HUES64 (cell line): ENCODE data around the gene LRRC49.

ENCODE experiments used
- H3K27ac ChIP-seq: 2 replicates; pipeline ENCODE4 v1.7.0; 2013; ENCODE audit warnings: low read depth, low read length, inconsistent platforms
- H3K27me3 ChIP-seq: 2 replicates; pipeline ENCODE4 v1.6.1; 2013; ENCODE audit warnings: mild to moderate bottlenecking, low read length; ENCODE audit not compliant: insufficient read depth
- H3K36me3 ChIP-seq: 2 replicates; pipeline ENCODE4 v1.6.1; 2013; ENCODE audit warnings: mild to moderate bottlenecking, low read length; ENCODE audit not compliant: insufficient read depth
- H3K4me1 ChIP-seq: 2 replicates; pipeline ENCODE4 v1.6.1; 2013; ENCODE audit warnings: mild to moderate bottlenecking, low read length, moderate library complexity; ENCODE audit not compliant: insufficient read depth
- H3K4me3 ChIP-seq: 2 replicates; pipeline ENCODE4 v1.5.1; 2013; ENCODE audit warnings: mild to moderate bottlenecking, low read length, moderate library complexity
- H3K9ac ChIP-seq: 2 replicates; pipeline ENCODE4 v1.6.1; 2013; ENCODE audit warnings: mild to moderate bottlenecking, low read depth, low read length
- H3K9me3 ChIP-seq: 2 replicates; pipeline ENCODE4 v1.6.1; 2013; ENCODE audit warnings: low read depth, low read length; ENCODE audit not compliant: insufficient read depth
- WGBS: fragments of 150-250, 120-280 bp; methylation state at CpG from one replicate; pipeline ENCODE4 v1.1.7; 2013; ENCODE audit warnings: missing lambda C conversion rate; 5-methylcytosine and 5-hydroxymethylcytosine counted together

Gene LRRC49

GRCh38 chr15:71080166-71080565, 187.5 kb downstream of the LRRC49 start:
- 95% methylated on average over 7 of the region's 7 CpGs for WGBS
- H3K36me3 ChIP-seq = no peaks in the 10 kb centered on the region
- H3K9me3 ChIP-seq = 0 out of 2 replicates have a peak, but pooled peaks cover 4% of the 10 kb centered on the region
- H3K9ac ChIP-seq = no peak overlapping the region
- H3K4me1 ChIP-seq = peaks cover 6% of the 10 kb centered on the region; the same call in 1 of the 2 replicates
- H3K4me3 ChIP-seq = no peak overlapping the region
- H3K27me3 ChIP-seq = peaks cover 30% of the 10 kb centered on the region
- H3K27ac ChIP-seq = no peak overlapping the region

- WGBS = 79% methylated on average over 1 of the region's 1 CpG
- Histone ChIP-seq H3K9ac (no peak overlapping the region), H3K9me3 (0 out of 2 replicates have a peak, but pooled peaks cover 4% of the 10 kb centered on the region), H3K4me1 (peaks cover 11% of the 10 kb centered on the region; the same call in 1 of the 2 replicates), H3K4me3 (no peak overlapping the region), H3K27ac (no peak overlapping the region), H3K27me3 (peaks cover 34% of the 10 kb centered on the region), H3K36me3 (no peaks in the 10 kb centered on the region)
These were observed 188.1 kb downstream of the LRRC49 start for GRCh38 chr15:71080705-71081104.

- peaks cover 17% of the 10 kb centered on the region for H3K4me1 ChIP-seq
- H3K36me3 ChIP-seq = no peaks in the 10 kb centered on the region
- H3K27ac ChIP-seq = no peak overlapping the region
- H3K9ac ChIP-seq = no peak overlapping the region
- peaks cover 53% of the 10 kb centered on the region for H3K27me3 ChIP-seq
- 94% methylated on average over 5 of the region's 5 CpGs for WGBS
- H3K9me3 ChIP-seq = no peaks in the 10 kb centered on the region
- no peak overlapping the region for H3K4me3 ChIP-seq
These were observed 190.2 kb downstream of the LRRC49 start for GRCh38 chr15:71082803-71083202.

GRCh38 chr15:71083349-71083748, 190.7 kb downstream of the LRRC49 start:
- Histone ChIP-seq H3K27me3 (peaks cover 55% of the 10 kb centered on the region), H3K9me3 (no peaks in the 10 kb centered on the region), H3K27ac (no peak overlapping the region), H3K4me1 (peaks cover 17% of the 10 kb centered on the region), H3K9ac (no peak overlapping the region), H3K36me3 (no peaks in the 10 kb centered on the region), H3K4me3 (no peak overlapping the region)
- WGBS = 90% methylated on average over 5 of the region's 5 CpGs

- Histone ChIP-seq H3K9me3 (no peaks in the 10 kb centered on the region), H3K9ac (no peak overlapping the region), H3K27me3 (peaks cover 55% of the 10 kb centered on the region), H3K36me3 (no peaks in the 10 kb centered on the region), H3K4me1 (peaks cover 17% of the 10 kb centered on the region), H3K27ac (no peak overlapping the region), H3K4me3 (no peak overlapping the region)
- WGBS = 97% methylated on average over 2 of the region's 2 CpGs
These were observed 191.6 kb downstream of the LRRC49 start for GRCh38 chr15:71084264-71084663.

- Histone ChIP-seq H3K9ac (no peak overlapping the region), H3K36me3 (no peaks in the 10 kb centered on the region), H3K4me3 (no peak overlapping the region), H3K27me3 (peaks cover 55% of the 10 kb centered on the region), H3K9me3 (no peaks in the 10 kb centered on the region), H3K27ac (no peak overlapping the region), H3K4me1 (peaks cover 17% of the 10 kb centered on the region)
- 19% methylated on average over 3 of the region's 3 CpGs for WGBS
These were observed 193.2 kb downstream of the LRRC49 start for GRCh38 chr15:71085809-71086208.

GRCh38 chr15:71088155-71088554, 195.5 kb downstream of the LRRC49 start:
- no peak overlapping the region for H3K4me3 ChIP-seq
- H3K27me3 ChIP-seq = peaks cover 45% of the 10 kb centered on the region
- no peaks in the 10 kb centered on the region for H3K9me3 ChIP-seq
- peaks cover 17% of the 10 kb centered on the region for H3K4me1 ChIP-seq
- H3K9ac ChIP-seq = no peak overlapping the region
- no peak overlapping the region for H3K27ac ChIP-seq
- no peaks in the 10 kb centered on the region for H3K36me3 ChIP-seq

GRCh38 chr15:71088683-71089082, 196.1 kb downstream of the LRRC49 start:
- WGBS = 100% methylated on average over 1 of the region's 1 CpG
- peaks cover 17% of the 10 kb centered on the region for H3K4me1 ChIP-seq
- H3K36me3 ChIP-seq = no peaks in the 10 kb centered on the region
- peaks cover 40% of the 10 kb centered on the region for H3K27me3 ChIP-seq
- H3K27ac ChIP-seq = no peak overlapping the region
- no peaks in the 10 kb centered on the region for H3K9me3 ChIP-seq
- H3K4me3 ChIP-seq = no peak overlapping the region
- H3K9ac ChIP-seq = no peak overlapping the region

GRCh38 chr15:71089801-71090200, 197.2 kb downstream of the LRRC49 start:
- 100% methylated on average over 1 of the region's 1 CpG for WGBS
- H3K9me3 ChIP-seq = no peaks in the 10 kb centered on the region
- peaks cover 28% of the 10 kb centered on the region for H3K27me3 ChIP-seq
- H3K4me1 ChIP-seq = peaks cover 14% of the 10 kb centered on the region
- no peaks in the 10 kb centered on the region for H3K36me3 ChIP-seq
- H3K9ac ChIP-seq = no peak overlapping the region
- H3K27ac ChIP-seq = no peak overlapping the region
- H3K4me3 ChIP-seq = no peak overlapping the region

- 92% methylated on average over 1 of the region's 1 CpG for WGBS
- no peak overlapping the region for H3K27ac ChIP-seq
- H3K9ac ChIP-seq = no peak overlapping the region
- H3K4me3 ChIP-seq = no peak overlapping the region
- no peaks in the 10 kb centered on the region for H3K9me3 ChIP-seq
- H3K27me3 ChIP-seq = peaks cover 14% of the 10 kb centered on the region
- no peaks in the 10 kb centered on the region for H3K4me1 ChIP-seq
- H3K36me3 ChIP-seq = no peaks in the 10 kb centered on the region
These were observed 199.0 kb downstream of the LRRC49 start for GRCh38 chr15:71091601-71092000.

- Histone ChIP-seq H3K36me3 (no peaks in the 10 kb centered on the region), H3K4me1 (no peaks in the 10 kb centered on the region), H3K27me3 (peaks cover 9% of the 10 kb centered on the region), H3K4me3 (no peak overlapping the region), H3K27ac (no peak overlapping the region), H3K9me3 (no peaks in the 10 kb centered on the region), H3K9ac (no peak overlapping the region)
- 87% methylated on average over 7 of the region's 7 CpGs for WGBS
These were observed 199.5 kb downstream of the LRRC49 start for GRCh38 chr15:71092056-71092600.
